NCI-H774 (cell line): ENCODE results near the gene TMEM114.
"Not testable (repeated sequence)": the region's sequence is repeated elsewhere in the genome, so short reads cannot be mapped to it uniquely, and the experiment has no call there.

ENCODE experiments used
- DNase-seq: peaks from one replicate; lab custom pipeline; 2025; lab: John Stamatoyannopoulos, UW

TMEM114 gene

GRCh38 chr16:8576141-8577004 is 13.9 kb downstream of the TMEM114 start:
- no peak for DNase-seq

- no peak for DNase-seq
Measured at GRCh38 chr16:8575399-8575798, 14.9 kb downstream of the TMEM114 start.

GRCh38 chr16:8572919-8573724 is 17.2 kb downstream of the TMEM114 start:
- DNase-seq = peak; percentile 35

- DNase-seq = no peak
Measured at GRCh38 chr16:8572063-8572918, 18.0 kb downstream of the TMEM114 start.

GRCh38 chr16:8571061-8571596 is 19.2 kb downstream of the TMEM114 start:
- peak; percentile 85 for DNase-seq

GRCh38 chr16:8570393-8570792 is 19.9 kb downstream of the TMEM114 start:
- DNase-seq = not testable (repeated sequence)

- DNase-seq = no peak
Measured at GRCh38 chr16:8569650-8570346, 20.5 kb downstream of the TMEM114 start.

GRCh38 chr16:8568231-8568617 is 22.1 kb downstream of the TMEM114 start:
- DNase-seq = no peak

- DNase-seq = peak; percentile 88
Measured at GRCh38 chr16:8567355-8568230, 22.7 kb downstream of the TMEM114 start.

- DNase-seq = no peak
Measured at GRCh38 chr16:8565498-8565897, 24.8 kb downstream of the TMEM114 start.

GRCh38 chr16:8564934-8565345 is 25.4 kb downstream of the TMEM114 start:
- DNase-seq = no peak

- not testable (repeated sequence) for DNase-seq
Measured at GRCh38 chr16:8563944-8564540, 26.3 kb downstream of the TMEM114 start.

- no peak for DNase-seq
Measured at GRCh38 chr16:8561496-8561895, 28.8 kb downstream of the TMEM114 start.

- no peak for DNase-seq
Measured at GRCh38 chr16:8555400-8555799, 34.9 kb downstream of the TMEM114 start.

GRCh38 chr16:8554881-8555280 is 35.4 kb downstream of the TMEM114 start:
- DNase-seq = no peak

- DNase-seq = no peak
Measured at GRCh38 chr16:8554022-8554421, 36.3 kb downstream of the TMEM114 start.

- no peak for DNase-seq
Measured at GRCh38 chr16:8552487-8553221, 37.7 kb downstream of the TMEM114 start.

GRCh38 chr16:8551388-8552332 is 38.7 kb downstream of the TMEM114 start:
- no peak for DNase-seq
